CD4-positive, alpha-beta T cell treated with Interleukin-1 beta for 1 hour (primary cell): Measurements from ENCODE around the gene RAB26.
A peak's percentile ranks its signal among the peaks of the same experiment; 100 is the strongest.

Source experiments
- DNase-seq, 2 donors: peaks; one replicate each; pipeline ENCODE4 v3.0.0-alpha.2; 2020 to 2022

Gene RAB26

GRCh38 chr16:2145843-2146242, 2.6 kb upstream of the RAB26 start:
- DNase-seq: no peak

DNA sequence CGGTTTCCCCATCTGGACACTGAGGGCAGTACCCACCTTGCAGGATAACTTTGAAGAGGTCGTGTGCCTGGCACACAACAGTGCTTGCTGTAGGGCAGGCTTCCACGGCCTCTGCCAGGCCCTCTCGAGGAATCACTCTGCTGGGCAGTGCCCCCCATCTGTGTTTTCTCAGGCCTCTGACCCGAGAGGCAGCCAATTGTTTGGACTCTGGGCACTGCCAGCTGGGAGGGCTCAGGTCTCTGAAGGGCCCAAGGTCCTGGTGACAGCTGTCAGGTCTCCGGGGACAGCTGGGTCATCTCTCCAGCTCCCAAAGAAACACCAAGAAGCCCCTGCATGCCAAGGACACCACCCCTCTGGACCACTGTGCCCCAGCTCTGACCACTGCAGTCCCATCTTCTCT, 1.0 kb upstream of the RAB26 start:
- no peak for DNase-seq

GRCh38 chr16:2148714-2149629, 547 bp downstream of the RAB26 start:
- DNase-seq: no peak

GRCh38 chr16:2149630-2150417, 1.4 kb downstream of the RAB26 start:
- no peak for DNase-seq

DNA sequence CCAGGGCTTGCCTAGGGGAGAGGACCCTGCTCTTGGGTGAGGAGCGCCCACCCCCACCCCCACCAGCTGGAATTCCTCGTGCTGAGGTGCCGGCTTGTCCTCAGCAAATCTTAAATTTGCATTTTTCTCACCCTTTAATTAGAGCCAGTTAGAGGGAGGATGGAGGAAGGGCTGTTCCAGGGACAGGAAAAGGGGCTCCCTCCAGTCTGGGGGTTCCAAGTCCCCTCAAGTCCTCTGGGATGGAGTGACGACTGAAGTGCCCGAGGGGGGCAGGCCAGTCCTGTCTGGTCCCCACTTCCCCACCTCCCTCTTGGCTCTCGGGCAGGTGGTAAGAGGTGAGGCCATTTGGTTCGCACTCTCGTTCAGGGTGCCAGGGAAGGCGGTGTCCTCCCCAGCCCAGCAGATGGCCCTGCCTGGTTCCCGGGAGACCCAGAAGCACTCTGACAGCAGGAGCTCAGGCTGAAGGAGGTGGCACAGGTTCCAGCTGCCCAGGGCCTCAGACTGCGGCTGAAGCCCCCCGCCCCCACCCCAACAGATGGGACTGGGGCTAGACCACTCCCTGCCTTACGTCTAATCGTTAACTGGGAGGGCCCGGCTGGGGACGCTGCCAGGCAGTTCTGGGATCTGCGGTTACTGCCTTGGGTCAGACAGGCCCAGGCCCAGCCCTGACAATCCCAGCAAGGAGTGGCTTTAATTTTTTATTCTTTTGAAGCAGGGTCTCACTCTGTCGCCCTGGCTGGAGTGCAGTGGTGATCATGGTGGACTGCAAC, 2.2 kb downstream of the RAB26 start:
- DNase-seq: no peak

DNA sequence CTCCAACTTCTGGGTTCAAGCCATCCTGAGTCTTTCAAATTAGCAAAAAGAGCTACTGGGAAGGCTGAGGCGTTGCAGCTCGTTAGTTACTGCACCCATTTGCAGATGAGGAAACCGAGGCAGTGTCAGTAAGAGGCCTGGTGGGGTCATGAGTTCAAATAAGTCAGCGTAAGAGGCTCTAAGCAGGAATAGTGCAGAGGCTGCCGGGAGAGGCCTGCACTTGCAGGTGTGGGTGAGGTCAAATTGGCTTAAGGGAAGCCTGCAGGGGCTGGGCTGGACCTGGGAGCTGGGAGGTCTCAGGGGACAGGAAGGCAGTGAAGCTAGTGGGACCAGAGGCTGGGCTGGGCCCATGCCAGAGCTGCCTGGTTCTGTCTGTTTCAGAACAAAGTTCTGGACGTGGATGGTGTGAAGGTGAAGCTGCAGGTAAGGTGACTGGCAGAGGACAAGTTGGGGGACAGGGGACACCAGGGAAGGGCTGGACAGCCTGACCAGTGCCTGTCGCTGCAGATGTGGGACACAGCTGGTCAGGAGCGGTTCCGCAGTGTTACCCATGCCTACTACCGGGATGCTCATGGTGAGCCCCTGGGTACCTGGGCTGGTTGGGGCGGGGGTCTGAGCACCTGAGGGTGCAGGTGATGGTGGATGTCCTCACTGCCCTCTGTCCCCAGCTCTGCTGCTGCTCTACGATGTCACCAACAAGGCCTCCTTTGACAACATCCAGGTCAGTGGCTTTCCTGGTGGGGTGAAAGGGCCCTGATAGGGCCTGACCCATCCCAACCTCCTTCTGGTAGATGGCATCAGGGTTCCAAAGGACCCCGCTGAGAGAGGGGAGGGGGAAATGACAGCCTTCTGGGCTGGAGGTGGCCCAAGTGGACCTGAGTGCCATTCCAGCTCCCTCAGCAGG, 3.0 kb downstream of the RAB26 start:
- no peak for DNase-seq

GRCh38 chr16:2152695-2153506, 4.5 kb downstream of the RAB26 start:
- no peak for DNase-seq

DNA sequence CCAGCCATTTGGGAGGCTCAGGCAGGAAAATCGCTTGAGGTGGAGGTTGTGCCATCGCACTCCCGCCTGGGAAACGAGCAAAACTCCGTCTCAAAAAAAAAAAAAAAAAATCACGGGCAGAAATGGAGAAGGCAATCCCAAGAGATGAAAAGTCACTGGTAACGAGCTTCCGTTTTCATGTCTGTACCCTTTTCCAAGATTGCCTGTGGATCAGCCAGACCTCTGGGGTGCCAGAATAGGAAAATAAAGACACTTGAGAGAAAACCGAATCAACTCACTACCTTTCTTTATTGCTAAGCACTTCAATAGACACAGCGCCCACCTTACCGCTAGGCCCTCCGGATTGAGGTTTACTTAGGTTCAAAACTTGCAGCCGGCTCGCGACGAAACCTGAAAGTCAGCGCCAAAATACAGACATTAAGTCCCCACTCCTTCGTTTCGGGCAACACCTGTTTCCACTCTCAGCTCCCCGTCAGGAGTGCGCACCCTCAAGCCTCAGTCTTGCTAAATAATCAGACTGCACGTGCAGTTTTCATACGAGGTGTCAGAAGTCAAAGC, 6.2 kb downstream of the RAB26 start:
- DNase-seq: no peak

DNA sequence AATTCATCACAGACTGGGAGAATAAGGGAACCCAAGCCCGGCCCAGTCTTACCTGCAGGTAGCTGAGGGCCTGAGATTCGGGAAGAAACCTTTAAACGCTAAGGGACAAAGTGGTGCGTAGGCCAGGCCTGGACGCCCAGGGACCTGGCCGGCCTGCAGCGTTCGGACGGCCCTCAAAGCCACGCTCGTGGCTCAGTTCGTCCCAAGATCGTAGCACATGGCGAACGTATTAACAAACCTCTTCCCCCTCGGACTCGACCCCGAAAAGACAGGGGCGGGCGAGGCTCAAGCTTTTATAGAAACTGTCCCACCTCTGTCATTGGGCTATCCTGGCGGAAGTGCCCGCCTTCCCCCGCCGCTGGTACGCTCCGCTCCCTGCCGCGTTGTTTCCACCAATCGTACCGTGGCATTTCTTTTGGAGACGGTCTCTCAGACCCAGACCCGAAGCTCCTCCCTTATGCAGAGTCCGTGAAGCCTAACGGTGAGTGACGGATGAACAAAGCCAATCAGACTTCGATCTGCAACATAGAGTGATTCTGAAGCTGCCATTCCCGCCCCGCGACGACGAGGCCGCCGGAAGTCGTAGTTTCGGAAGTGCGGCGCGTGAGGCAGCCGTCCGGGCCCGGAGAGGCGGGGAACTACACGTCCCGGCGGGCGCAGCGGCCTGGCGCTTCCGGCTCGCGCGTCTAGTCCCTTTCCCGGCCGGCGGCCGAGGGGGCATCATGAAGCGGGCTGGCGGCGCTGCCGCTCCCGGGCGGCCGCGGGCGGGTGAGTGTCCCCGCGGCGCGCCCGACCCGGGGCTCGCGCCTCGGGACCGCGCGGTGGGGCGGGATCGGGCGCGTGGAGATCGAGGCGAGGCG, 6.9 kb downstream of the RAB26 start, which contains the start of gene TRAF7:
Gene TRAF7, plus strand, starts transcription at position 692 of the 860 bp plus-strand sequence. CDS start 8,139 bp downstream, outside the sequence.
- DNase-seq: peak; percentile 99 to 100

GRCh38 chr16:2155977-2156848, 7.8 kb downstream of the RAB26 start:
- peak in 1 of 2 donors; percentile 8 for DNase-seq

DNA sequence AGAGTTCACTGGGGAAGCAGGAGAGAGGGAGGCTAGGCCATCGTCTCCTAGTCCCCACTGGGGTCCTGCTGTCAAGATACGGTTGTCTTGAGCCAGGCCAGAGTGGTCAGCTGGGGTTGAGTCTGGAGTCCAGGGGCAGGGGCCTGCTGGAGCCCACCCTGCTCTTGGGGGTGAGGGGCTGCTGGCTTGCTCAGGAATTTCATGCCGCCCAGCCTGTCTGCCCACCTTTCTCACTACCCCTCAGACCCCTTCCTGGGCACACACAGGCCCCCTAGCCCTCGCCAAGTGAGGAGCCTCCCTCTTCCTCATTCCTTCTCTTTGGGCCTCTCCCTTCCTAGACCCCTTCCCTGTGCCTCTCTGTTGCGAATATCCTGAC, 8.4 kb downstream of the RAB26 start:
- DNase-seq: no peak

GRCh38 chr16:2157480-2158261, 9.2 kb downstream of the RAB26 start:
- no peak for DNase-seq

- DNase-seq: no peak
Measured at GRCh38 chr16:2158262-2158638, 9.8 kb downstream of the RAB26 start.

- no peak for DNase-seq
Measured at GRCh38 chr16:2159175-2159838, 10.9 kb downstream of the RAB26 start.

DNA sequence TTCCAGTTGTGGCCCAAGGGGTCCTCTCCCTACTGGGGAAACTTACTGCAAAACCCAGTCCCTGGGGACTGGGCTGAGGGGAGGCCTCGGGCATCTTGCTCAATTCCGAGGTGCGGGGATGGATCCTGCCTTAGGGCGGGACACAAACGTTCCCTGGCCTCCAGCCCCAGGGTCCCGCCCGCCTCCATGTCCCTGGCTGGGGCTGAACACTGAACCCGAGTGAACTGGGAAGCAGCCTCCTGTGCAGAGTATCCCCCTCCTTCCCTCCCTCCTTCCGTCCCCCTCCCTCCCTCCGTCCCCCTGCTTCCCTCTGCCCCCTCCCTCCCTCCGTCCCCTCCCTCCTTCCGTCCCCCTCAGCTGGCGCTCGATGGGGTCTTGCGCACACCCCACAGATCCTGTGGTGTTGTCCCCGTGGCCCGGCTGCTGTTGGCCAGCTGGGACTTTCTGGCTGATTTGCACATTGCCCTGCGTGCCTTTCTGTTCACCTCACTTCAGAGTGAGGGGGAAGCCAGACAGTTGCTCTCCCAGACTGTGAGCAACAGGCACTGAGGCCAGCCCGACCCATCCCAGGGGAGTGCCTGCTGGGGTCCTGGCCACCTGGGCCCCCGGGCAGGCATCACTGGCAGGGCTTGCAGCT, 12.6 kb downstream of the RAB26 start:
- DNase-seq: no peak

GRCh38 chr16:2161911-2162310, 13.5 kb downstream of the RAB26 start:
- DNase-seq: no peak

DNA sequence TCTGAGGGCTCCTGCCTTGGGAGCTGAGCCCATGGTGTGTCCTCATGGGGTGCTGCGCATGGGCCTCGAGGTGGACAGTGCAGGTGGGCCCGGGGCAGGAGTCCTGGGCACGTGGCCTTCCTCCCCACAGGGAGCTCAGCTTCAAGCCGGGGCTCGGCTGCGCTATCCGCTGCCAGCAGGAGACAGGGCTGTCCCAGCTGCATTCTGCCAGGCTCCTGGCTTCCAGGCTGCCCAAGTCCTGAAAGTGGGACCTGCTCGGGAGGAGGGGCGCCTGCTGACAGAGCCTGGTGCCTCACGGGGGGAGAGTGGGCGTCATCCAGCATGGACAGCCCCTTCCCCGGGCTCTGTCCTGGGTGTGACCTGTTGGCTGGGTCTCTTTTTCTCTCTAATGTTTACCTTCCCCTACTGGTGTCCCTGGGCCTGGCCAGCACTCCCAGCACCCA, 14.3 kb downstream of the RAB26 start:
- DNase-seq: no peak
